Heart left ventricle (tissue), 13 donors: ENCODE measurements around the gene BMPR1B.

ENCODE experiments used
- POLR2A ChIP-seq, 2 donors: fragments of 450-650 bp; IDR thresholded peaks; one replicate each; pipeline ENCODE4 v1.6.1; 2017; ENCODE audit warnings: antibody characterized with exemption in 2 of 2, mild to moderate bottlenecking in 2 of 2, moderate library complexity in 2 of 2
- TF ChIP-seq, protein P1 (sequence below), 12 donors: fragments of 200-600 bp; sonication (generic) in 4 of 12; IDR thresholded peaks; one replicate each; pipeline versions ENCODE4 v1.5.0 to v1.8.0; 2018 to 2022; ENCODE audit warnings: antibody characterized with exemption in 12 of 12, mild to moderate bottlenecking in 5 of 12
- donor health status: ischemic (EF 13 %, LVEDD 7.1; RV severe dilation, severe dysfunction).
- donor health status: DM: no; HTN: yes; CAD: no.
- donor health status: DM: no; HTN: no; CAD: no.
- donor health status: ischemic (EF 25% LVEDD 6.9; RV normal size, moderate dysfunction).
- donor health status: ischemic (EF 25% LVEDD 5.7; RV mildly dilated, moderate dysfunction).
- donor health status: ischemic (EF 35%, LVEDD 5.7; RV mildly dilated, moderate dysfunction).
- donor health status: nonischemic (EF 11% LVEDD 7.7; RV severe dilation, severe dysfunction).
- donor health status: DM: yes; HTN: yes; CAD: no.
- donor health status: PGD.
- donor health status: ischemic (EF 29% LVEDD 5.4; RV normal size, mild dysfunction).
- donor health status: nonischemic (EF 23%, LVEDD 6.1; RV moderate dilation, normal function).

DNA sequence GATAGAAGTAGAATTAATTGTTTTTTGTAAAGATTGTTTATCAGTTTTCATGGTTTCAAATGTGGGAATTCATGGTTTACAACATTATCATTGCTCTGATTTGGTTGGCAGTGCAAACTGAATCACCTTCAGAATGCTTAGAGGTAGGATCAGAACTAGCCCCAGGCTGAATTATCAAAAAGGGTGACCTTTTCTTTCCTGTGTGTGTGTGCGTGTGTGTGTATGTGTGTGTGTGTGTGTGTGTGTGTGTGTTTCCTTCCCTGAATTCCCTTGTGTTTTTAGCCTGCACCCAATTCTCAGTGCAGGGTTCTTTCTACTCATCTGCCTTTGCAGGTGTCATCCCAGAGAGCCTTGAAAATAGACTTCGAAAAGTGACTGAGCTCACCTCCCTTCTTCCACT, 125.0 kb downstream of the BMPR1B start:
- TF ChIP-seq, protein P1, sequence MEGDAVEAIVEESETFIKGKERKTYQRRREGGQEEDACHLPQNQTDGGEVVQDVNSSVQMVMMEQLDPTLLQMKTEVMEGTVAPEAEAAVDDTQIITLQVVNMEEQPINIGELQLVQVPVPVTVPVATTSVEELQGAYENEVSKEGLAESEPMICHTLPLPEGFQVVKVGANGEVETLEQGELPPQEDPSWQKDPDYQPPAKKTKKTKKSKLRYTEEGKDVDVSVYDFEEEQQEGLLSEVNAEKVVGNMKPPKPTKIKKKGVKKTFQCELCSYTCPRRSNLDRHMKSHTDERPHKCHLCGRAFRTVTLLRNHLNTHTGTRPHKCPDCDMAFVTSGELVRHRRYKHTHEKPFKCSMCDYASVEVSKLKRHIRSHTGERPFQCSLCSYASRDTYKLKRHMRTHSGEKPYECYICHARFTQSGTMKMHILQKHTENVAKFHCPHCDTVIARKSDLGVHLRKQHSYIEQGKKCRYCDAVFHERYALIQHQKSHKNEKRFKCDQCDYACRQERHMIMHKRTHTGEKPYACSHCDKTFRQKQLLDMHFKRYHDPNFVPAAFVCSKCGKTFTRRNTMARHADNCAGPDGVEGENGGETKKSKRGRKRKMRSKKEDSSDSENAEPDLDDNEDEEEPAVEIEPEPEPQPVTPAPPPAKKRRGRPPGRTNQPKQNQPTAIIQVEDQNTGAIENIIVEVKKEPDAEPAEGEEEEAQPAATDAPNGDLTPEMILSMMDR (IDR thresholded peaks at IDR 0.05) = no peak
- TF ChIP-seq POLR2A (IDR thresholded peaks at IDR 0.05) = no peak
